Stimulated activated CD8-positive, alpha-beta memory T cell treated with anti-CD3 and anti-CD28 coated beads, Interleukin-15, amount 100 ng/mL, for 24 hours (primary cell): ENCODE results near the gene TNFSF13B.
"Not testable (repeated sequence)": the region's sequence is repeated elsewhere in the genome, so short reads cannot be mapped to it uniquely, and the experiment has no call there.

Source experiments
- DNase-seq: peaks from one replicate; pipeline ENCODE4 v3.0.0-alpha.2; 2020; ENCODE audit warnings: low read depth

The TNFSF13B gene

GRCh38 chr13:108283110-108283509 is 13.6 kb downstream of the TNFSF13B start:
- no peak for DNase-seq

GRCh38 chr13:108288741-108289140 is 19.2 kb downstream of the TNFSF13B start:
- DNase-seq = no peak

- no peak for DNase-seq
These were observed 20.3 kb downstream of the TNFSF13B start for GRCh38 chr13:108289819-108290218.

- DNase-seq = no peak
These were observed 27.6 kb downstream of the TNFSF13B start for GRCh38 chr13:108297114-108297513.

GRCh38 chr13:108302279-108302678 is 32.8 kb downstream of the TNFSF13B start:
- DNase-seq = no peak

GRCh38 chr13:108304170-108305016 is 34.9 kb downstream of the TNFSF13B start:
- no peak for DNase-seq

- no peak for DNase-seq
These were observed 36.1 kb downstream of the TNFSF13B start for GRCh38 chr13:108305655-108306054.

GRCh38 chr13:108306860-108307259 is 37.3 kb downstream of the TNFSF13B start:
- no peak for DNase-seq

- not testable (repeated sequence) for DNase-seq
These were observed 42.1 kb downstream of the TNFSF13B start for GRCh38 chr13:108311596-108311995.

- DNase-seq = no peak
These were observed 43.9 kb downstream of the TNFSF13B start for GRCh38 chr13:108313382-108313781.

GRCh38 chr13:108315273-108315672 is 45.8 kb downstream of the TNFSF13B start:
- DNase-seq = no peak

- DNase-seq = no peak
These were observed 46.5 kb downstream of the TNFSF13B start for GRCh38 chr13:108315991-108316390.

GRCh38 chr13:108316413-108316812 is 46.9 kb downstream of the TNFSF13B start:
- no peak for DNase-seq

- DNase-seq = no peak
These were observed 52.8 kb downstream of the TNFSF13B start for GRCh38 chr13:108322206-108322824.

GRCh38 chr13:108323031-108323430 is 53.5 kb downstream of the TNFSF13B start:
- no peak for DNase-seq

GRCh38 chr13:108325863-108326262 is 56.3 kb downstream of the TNFSF13B start:
- DNase-seq = no peak

- DNase-seq = no peak
These were observed 56.8 kb downstream of the TNFSF13B start for GRCh38 chr13:108326309-108326708.

GRCh38 chr13:108328848-108329247 is 59.3 kb downstream of the TNFSF13B start:
- DNase-seq = no peak

GRCh38 chr13:108332791-108333190 is 63.3 kb downstream of the TNFSF13B start:
- no peak for DNase-seq

- DNase-seq = no peak
These were observed 73.1 kb downstream of the TNFSF13B start for GRCh38 chr13:108342369-108343289.

GRCh38 chr13:108345016-108345415 is 75.5 kb downstream of the TNFSF13B start:
- DNase-seq = no peak

- no peak for DNase-seq
These were observed 76.9 kb downstream of the TNFSF13B start for GRCh38 chr13:108346376-108346775.
